AG09319 (cell line): Measurements from ENCODE around the gene MBD3L5.
"Not testable (repeated sequence)": the region's sequence is repeated elsewhere in the genome, so short reads cannot be mapped to it uniquely, and the experiment has no call there.

Experiments used
- DNase-seq: peaks from one replicate; pipeline ENCODE4 v3.0.0-alpha.2; 2010; ENCODE audit warnings: low read depth; ENCODE audit errors: extremely low read depth
- CTCF ChIP-seq: IDR thresholded peaks from 2 replicates; pipeline ENCODE4 v1.5.1; 2011; ENCODE audit warnings: low read depth, mild to moderate bottlenecking, inconsistent platforms, low read length, moderate library complexity

The MBD3L5 gene

DNA sequence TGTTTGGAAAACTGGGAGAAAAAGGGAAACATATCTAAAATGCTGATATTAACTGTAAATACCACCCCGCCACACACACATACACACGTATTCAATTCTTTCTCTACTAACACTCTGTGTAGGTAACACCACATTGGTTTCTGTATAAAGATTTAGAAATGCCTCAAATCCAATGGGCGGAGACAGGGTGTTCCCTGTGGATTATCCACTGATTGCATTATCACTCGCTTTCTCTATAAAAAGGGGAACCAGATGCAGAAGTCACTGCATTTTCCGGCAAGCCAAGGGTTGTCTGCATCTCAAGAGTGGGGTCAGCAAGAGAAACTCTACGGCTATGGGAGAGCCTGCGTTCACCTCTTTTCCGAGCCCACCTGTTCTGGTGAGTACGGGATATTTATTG lies at the start of gene MBD3L5:
MBD3L5 (plus strand) TSS at position 301 of the 400 bp plus-strand sequence; CDS start at position 335, 34 bp downstream.
- DNase-seq: not testable (repeated sequence)

DNA sequence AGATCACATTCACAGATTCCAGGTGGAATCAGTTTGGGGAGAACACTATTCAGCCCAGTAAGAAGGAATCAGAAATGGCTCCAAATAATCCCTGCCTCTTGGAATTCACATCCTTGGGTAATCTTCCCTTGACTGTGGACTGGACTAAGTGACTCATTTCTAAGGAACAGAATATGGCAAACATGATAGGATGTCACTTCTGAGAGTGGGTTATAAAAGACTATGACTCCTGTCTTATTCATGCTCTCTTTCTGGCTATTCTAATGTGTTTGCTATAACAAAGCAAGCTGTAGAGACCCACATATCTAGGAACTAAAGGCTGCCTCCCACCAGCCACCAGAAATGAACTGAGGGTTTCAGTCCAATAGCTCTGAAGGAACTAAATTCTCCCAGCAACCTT lies 46.9 kb upstream of the MBD3L5 start:
- no peak for DNase-seq
- no peak for TF ChIP-seq CTCF

- no peak for DNase-seq
Observed at GRCh38 chr19:6987850-6988249, 42.5 kb upstream of the MBD3L5 start.

DNA sequence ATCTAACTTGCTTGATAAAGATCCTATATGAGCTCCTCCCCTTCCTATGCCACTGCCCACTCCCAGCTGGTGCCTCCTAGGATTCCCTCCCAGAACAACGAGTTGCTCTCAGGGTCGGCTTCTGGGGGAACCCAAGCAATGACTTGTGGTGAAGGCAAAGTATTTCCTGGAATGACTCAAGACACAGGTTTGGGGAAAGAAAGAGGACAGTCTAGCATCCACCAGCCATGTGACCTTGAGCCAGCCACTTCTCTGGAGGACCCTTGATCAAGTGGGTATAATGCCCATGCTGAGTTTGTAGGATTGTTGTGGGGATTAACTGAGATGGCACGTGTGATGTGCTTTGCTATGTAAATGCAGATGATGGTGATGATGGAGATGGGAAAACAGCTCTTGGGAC lies 42.1 kb upstream of the MBD3L5 start:
- no peak for DNase-seq

More at GRCh38 chr19:6987850-6988249, 42.5 kb upstream of the MBD3L5 start:
- TF ChIP-seq CTCF: no peak

GRCh38 chr19:6995054-6995453 lies 35.3 kb upstream of the MBD3L5 start:
- TF ChIP-seq CTCF: no peak
- DNase-seq: no peak

More for the DNA sequence above, 42.1 kb upstream of the MBD3L5 start:
- no peak for TF ChIP-seq CTCF

DNA sequence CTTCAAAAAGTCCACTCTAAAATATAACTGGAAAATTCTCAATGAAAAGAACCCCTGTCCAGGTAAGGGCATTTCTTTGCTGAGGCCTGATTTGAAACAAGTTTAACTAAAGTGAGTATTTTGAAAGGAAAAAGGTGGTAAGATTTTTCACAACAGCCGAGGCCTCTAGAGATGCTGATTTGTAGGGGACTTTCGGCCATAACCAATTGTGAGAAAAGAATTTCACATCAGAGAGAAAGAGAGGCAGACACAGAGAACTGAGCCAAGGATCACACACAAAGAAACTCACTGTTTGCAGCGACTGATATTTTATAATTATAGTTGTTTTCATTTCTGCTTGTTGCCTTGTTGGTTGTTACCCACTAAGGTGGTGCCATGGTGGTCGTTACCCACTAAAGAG lies 33.6 kb upstream of the MBD3L5 start:
- DNase-seq: no peak
- TF ChIP-seq CTCF: no peak

- TF ChIP-seq CTCF: no peak
- DNase-seq: no peak
Observed at GRCh38 chr19:6997679-6998445, 32.5 kb upstream of the MBD3L5 start.

DNA sequence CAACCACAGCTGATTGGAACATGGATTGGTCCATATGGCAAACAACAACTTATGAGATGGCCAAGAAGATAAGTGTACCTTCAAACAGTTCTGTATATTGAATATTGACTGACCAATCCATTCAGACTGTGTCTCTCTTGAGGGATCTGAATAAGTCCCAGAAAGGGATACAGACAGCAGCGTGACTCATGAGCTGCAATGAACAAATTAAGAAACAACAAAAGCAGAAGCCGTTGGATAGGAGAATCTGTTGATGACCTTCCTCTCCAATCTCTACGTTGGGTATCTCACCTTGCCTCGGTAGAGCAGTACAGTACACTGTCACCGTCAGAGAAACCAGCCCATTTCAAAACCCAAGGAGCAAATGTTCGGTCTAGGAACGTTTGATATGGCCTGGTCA lies 30.4 kb upstream of the MBD3L5 start:
- DNase-seq: no peak
- no peak for TF ChIP-seq CTCF
